Measurements from ENCODE around the gene ARMC3.

- TF ChIP-seq CTCF (IDR thresholded peaks at IDR 0.05) (no peak), ZFX (IDR thresholded peaks at IDR 0.05; ENCODE audit: borderline replicate concordance) (no peak)
These were observed 65.5 kb downstream of the ARMC3 start for GRCh38 chr10:22993314-22993713.

Measured in 22Rv1 (cell line).